SK-MEL-5 (cell line): ENCODE data around the gene RNF223. TPM values are rescaled to one million over a fixed set of nuclear protein-coding genes. Genes with fewer than 3 reads are reported as not detected.

Source experiments
- DNase-seq: peaks from one replicate; pipeline ENCODE4 v3.0.0-alpha.2; 2016; ENCODE audit warnings: low read depth, low spot score
- in situ Hi-C: cut with HindIII; loops from 2 replicates; pipeline ENCODE4 v1.10.0; 2016; ENCODE audit warnings: low sequenced_read_pairs, high pct_unique_total_duplicates, low pct_unique_long_range_greater_than_20kb
- polyA plus RNA-seq, 2 experiments: library from polyadenylated mRNA; depleted of rRNA; stranded (reverse); fragments of >200 nt; gene quantifications; 2 replicates each; pipeline ENCODE4 v1.2.3, GENCODE V29; 2015
- total RNA-seq: library from RNA; depleted of rRNA; stranded (reverse); fragments of >200 nt; shearing (Covaris generic); gene quantifications from 2 replicates; pipeline ENCODE4 v1.2.3, GENCODE V29; 2014; rRNA removed

The RNF223 gene
- total RNA-seq: not detected in 2 replicates
- polyA plus RNA-seq (2015; cell fraction: cytosol; rRNA removed): not detected in 2 replicates
- polyA plus RNA-seq (2015; cell fraction: nucleus; rRNA removed): not detected in 2 replicates

- DNase-seq: no peak
- in situ Hi-C loops: no loop called here
Observed at GRCh38 chr1:1073743-1074587, at the start of gene RNF223. RNF223 (minus strand) TSS chr1:1074306; CDS start chr1:1072566, 1,740 bp downstream.

DNA sequence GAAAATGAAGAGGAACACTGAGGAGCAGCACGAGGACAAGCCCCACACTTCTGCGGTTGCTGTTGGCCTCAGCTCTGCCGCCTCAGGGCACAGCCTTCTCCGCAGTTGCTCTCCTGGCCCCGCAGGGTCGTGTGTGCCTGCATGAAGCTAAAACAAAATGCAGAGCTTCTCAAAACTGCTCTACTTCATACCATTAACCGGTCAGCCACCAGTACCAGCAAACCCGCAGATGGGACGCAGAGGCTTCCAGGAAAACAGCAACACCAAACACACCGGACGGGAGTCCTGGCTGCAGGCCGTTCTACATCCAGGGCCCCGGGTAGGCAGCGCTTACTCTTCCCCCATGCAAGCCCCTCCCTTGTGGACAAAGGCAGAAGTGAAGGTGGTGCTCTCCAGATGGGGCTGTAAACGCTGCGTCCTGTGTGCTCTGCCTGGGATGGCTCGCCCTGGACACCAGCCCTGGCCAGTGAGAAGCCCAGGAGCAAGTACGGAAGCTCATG is 48.9 kb upstream of the RNF223 start:
- in situ Hi-C loops: no loop called here
- peak; percentile 26 for DNase-seq

- in situ Hi-C loops: no loop called here
- DNase-seq: peak; percentile 69
Observed at GRCh38 chr1:1122078-1122811, 48.1 kb upstream of the RNF223 start.

GRCh38 chr1:1121611-1122077 is 47.5 kb upstream of the RNF223 start:
- in situ Hi-C loops: no loop called here
- DNase-seq: no peak

DNA sequence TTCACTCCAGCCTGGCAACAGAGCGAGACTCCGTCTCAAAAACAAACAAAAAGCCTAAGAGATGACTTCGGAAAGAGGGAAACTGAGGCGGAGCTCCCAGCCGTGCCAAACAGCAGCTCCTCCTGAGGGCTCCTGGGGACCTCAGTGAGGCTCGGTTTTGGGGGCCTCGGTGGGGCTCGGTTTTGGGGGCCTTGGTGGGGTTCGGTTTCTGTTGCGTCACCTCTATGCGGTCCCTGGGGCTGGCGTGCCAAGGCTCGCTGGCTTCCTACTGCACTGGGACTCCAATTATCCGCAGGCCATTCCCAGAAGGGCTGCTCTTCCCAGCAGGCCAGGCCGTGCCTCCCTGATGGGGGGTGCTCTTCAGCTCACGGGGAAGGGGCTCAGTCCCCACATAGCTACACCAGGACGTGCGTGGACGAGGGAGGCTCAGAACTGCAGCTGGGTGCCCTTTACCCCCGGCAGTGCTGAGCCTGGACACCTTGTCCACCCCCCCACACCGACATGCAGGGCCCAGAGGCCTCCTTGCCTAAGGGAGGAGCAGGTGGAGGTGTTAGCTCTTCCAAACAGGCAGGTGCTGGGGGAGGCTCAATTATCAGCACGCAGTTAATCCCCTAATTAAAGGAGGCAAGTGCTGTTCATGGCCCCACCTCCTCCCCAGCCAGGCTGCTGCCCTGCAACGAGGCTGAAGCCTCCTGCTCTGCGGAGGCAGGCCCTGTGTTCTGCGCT is 46.9 kb upstream of the RNF223 start:
- no peak for DNase-seq
- in situ Hi-C loops: no loop called here

DNA sequence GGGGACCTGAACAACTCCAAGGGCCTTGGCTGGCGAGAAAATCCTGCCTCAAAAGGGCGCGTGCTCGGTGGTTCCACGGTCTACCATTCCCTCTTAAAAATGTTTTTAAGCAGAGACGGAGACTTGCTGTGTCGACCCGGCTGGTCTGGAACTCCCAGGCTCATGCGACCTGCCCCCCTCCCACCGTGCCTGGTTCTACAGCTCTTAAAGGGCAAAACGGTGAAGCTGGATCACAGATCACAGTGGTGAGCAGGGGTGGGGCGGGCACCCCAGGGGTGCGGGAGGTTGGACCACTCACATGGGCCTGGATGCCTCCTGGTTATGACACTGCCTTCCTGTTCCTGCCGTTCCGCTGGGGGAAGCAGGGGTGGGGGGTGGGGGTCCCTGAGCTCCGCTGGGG is 46.0 kb upstream of the RNF223 start:
- DNase-seq: no peak
- in situ Hi-C loops: no loop called here

DNA sequence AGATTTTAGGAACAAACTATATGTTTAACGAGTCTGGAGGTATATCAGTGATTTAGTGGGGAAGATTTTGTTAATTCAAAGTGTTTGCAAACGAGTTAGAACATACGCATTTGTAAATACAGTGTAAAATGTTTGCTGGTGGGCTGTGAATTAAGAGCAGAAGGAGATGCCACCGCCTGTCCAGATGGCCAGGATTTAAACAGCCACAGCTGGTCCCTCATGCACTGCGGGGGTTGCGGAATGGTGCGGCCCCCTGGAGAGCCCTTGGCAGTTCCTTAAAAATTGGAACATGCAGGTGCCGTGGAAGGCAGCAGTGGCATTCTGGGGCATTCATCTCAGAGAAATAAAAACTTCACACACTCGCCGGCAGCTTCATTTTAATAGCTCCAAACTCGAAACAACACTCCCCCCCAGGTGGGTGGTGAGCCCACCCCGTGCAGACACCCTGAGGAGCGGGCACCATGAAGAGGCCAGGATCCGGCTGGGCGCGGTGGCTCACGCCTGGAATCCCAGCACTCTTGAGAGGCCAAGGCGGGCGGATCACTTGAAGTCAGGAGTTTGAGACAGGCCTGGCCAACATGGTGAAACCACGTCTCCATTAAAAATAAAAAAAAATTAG is 45.3 kb upstream of the RNF223 start:
- in situ Hi-C loops: no loop called here
- DNase-seq: no peak

- in situ Hi-C loops: no loop called here
- no peak for DNase-seq
Observed at GRCh38 chr1:1118876-1119220, 44.7 kb upstream of the RNF223 start.

DNA sequence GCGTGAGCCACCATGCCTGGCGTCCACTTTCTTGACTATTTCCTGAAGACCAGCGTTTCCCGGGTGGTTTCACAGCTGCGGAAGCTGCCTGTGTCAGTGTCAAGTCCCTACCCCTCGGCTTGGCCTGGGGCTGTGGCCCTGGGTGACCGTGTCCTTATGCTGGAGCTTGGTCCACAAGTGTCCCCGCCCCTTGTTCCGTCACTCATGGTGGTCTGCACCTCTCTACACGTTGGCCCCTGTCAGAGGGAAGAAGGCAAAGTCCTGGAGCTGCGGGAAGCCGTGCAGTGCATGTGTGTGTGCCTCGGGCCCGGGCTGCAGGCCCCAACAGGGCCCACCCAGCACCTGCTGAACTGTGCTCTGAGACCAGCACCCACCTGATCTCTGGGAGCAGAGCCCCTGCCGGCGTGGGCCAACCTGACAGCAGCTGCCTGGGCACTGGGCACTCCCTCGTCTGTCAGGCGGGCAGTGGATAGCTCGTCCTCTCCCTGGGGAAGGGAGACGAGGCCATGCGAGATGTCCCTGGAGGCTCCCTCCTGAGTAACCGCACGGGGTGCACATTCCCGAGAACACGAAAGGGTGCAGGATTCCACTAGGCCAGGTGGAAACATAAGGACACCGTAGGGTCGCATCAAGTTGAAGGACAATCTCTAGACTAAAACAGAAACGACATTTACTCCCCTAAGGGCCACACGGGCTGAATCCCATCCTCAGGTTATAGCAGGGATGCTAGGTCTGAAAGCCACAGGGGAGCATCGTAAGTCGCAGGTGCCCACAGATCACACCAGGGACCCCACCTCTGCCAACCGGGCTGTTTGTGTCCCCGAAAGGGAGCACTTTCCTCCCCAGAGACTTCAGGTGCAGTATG is 44.1 kb upstream of the RNF223 start:
- no peak for DNase-seq
- in situ Hi-C loops: no loop called here

DNA sequence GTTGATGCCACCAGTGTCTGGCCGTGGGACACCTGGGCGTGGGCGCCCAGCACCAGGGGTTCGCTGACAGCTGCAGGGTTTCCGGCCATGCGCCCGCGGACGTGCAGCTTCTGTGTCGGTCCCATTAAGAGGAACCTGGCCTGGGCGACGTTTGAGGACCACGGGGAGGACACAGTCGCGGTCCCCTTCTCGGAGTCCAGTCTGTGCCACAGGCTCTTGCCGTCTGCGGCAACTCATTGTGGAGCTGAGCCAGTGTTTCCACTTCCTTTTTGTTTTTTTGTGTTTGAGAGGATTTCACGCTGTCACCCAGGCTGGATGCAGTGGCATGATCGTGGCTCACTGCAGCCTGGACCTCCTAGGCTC is 43.3 kb upstream of the RNF223 start:
- in situ Hi-C loops: no loop called here
- no peak for DNase-seq

- DNase-seq: no peak
- in situ Hi-C loops: no loop called here
Observed at GRCh38 chr1:1116701-1117468, 42.8 kb upstream of the RNF223 start.

- DNase-seq: peak; percentile 96
- in situ Hi-C loops: no loop called here
Observed at GRCh38 chr1:1115786-1116700, 41.9 kb upstream of the RNF223 start, which contains the start of gene C1orf159. C1orf159 (minus strand) TSS chr1:1116089; CDS start chr1:1091543, 24,546 bp downstream.

DNA sequence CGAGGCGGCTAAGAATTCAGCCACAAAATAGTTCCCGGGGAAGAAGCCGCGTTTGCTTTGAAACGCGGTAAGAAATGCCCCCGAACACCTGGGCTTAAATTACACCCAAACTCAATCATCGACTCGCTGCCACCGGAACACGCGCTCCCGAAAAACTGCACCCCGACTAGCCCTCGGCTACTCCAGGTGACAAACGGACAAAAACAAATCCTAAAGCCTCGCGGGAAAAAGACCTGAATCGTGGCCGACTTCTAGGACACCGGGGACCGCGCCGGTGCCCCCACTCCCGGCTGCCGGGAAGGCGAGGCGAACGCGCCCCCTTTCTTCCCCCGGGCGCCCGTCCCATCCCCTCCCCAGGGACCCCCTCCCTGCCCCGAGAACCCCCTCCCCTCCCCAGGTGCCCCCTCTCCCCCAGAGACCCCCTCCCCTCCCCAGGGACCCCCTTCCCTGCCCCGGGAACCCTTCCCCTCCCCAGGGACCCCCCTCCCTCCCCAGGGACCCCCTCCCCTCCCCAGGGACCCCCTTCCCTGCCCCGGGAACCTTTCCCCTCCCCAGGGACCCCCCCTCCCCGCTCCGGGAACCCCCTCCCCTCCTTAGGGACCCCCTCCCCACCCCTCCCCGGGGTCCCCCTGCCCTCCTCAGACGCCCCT is 41.2 kb upstream of the RNF223 start:
- in situ Hi-C loops: no loop called here
- DNase-seq: no peak

- DNase-seq: no peak
- in situ Hi-C loops: no loop called here
Observed at GRCh38 chr1:1114431-1114830, 40.3 kb upstream of the RNF223 start.
